Measurements from ENCODE around the gene USP34. TPM values are rescaled to one million over a fixed set of nuclear protein-coding genes. Genes with fewer than 3 reads are reported as not detected.

The USP34 gene
- total and polyA plus RNA-seq, 9 of the 15 experiments (the other 6 are each of a cell fraction or from before 2014, with no cell fraction given) = 19.8 to 108 (median 67.8) TPM

- TF ChIP-seq NFIC (IDR thresholded peaks at IDR 0.05) (no peak), ZFX (CRISPR knock-in tag; IDR thresholded peaks at IDR 0.05) (0 out of 2 replicates have a peak, but pooled peaks have one; percentile 6)
- H3K27ac ChIP-seq (ENCODE audit: extremely low read depth, low read depth, low read length) = peak overlapping the region; percentile 88; the same call in 2 of the 3 replicates
- peak overlapping the region; percentile 60; the same call in 1 of the 2 replicates for H2AFZ ChIP-seq (ENCODE audit: low read depth, low read length)
- 73% methylated on average over 15 of the region's 22 CpGs for WGBS (ENCODE audit: insufficient coverage, low coverage, missing lambda C conversion rate)
- in situ Hi-C loops (cut with MboI) = no loop called here
- H3K4me3 ChIP-seq = peak overlapping the region; percentile 68
- peaks cover 3% of the 10 kb centered on the region for H3K9me3 ChIP-seq (replicated peaks; ENCODE audit: control insufficient read depth, insufficient read depth, low read depth, low read length)
- FAIRE-seq (no peak), DNase-seq (ENCODE audit: extremely low read depth in 1 of 4, low spot score in 3 of 4) (no peak), ATAC-seq (no peak)
- H3K36me3 ChIP-seq (ENCODE audit: control insufficient read depth, insufficient read depth, low read length) = peaks cover 50% of the 10 kb centered on the region
- no TSS peak for BruUV-seq (replicated peaks)
- H3K4me1 ChIP-seq (replicated peaks in 1 of 2; ENCODE audit: control insufficient read depth in 2 of 2, insufficient read depth in 2 of 2, low read length in 2 of 2) = peaks cover 30 to 46% of the 10 kb centered on the region in 2 experiments
- no peaks in the 10 kb centered on the region for H4K20me1 ChIP-seq (replicated peaks; ENCODE audit: control insufficient read depth, insufficient read depth, low read length)
- peaks cover 52% of the 10 kb centered on the region for H3K79me2 ChIP-seq (ENCODE audit: control insufficient read depth, insufficient read depth, low read length)
- ChIA-PET CTCF (ENCODE audit: low intra/inter-chr PET ratio) (no interaction called here), POLR2A (interaction anchor here (0.7 to 3.0 kb wide), 10 partner anchors 11 to 451 kb away, joined by 3 to 28 read pairs (median 4); no protein-coding TSS in a partner anchor)
- peak overlapping the region; percentile 85 to 97 for H3K9ac ChIP-seq (ENCODE audit: insufficient read depth in 1 of 2, low read depth in 2 of 2, low read length in 2 of 2)
- H3K27me3 ChIP-seq (ENCODE audit: control insufficient read depth in 2 of 2, insufficient read depth in 2 of 2, low read length in 2 of 2) = no peaks in the 10 kb centered on the region
- no peaks in the 10 kb centered on the region for H3K9me1 ChIP-seq (ENCODE audit: control insufficient read depth, insufficient read depth, low read length)
- H3K4me2 ChIP-seq (ENCODE audit: insufficient read depth, low read length) = peak overlapping the region; percentile 80
- intact Hi-C loops (cut with micrococcal nuclease) = loop anchor here (5.0 to 10.0 kb wide), 2 partner anchors 162 to 294 kb away; partner anchors contain the start of genes PEX13, PUS10 and REL
Measured at GRCh38 chr2:61178603-61179545, 292.0 kb downstream of the USP34 start.

Measured in K562 (cell line).